ENCODE data around the gene WASHC2A. TPM values are rescaled to one million over a fixed set of nuclear protein-coding genes. Genes with fewer than 3 reads are reported as not detected.
"Not testable (repeated sequence)": the region's sequence is repeated elsewhere in the genome, so short reads cannot be mapped to it uniquely, and the experiment has no call there.

Gene WASHC2A
- total RNA-seq, 1 donor from 2014 or later: 56.3 TPM

DNA sequence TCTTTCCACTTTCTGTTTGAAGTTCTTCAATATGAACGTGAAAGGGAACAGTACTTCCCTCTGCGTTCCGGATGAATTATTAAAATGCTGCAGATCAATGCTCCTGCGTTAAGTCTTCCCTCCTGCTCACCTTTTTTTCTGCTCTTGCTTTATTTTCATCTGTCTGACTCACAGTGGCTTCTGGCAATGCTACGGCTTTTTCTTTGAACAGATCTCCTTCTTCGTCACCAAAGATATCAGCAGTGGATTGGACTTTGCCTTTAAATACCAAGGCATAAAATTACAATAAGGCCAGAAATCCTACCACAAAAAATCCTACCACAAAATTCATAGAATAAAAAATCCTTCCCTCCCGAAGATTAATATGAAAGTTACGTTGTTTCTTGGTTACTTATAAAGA is 11.1 kb upstream of the WASHC2A start:
- DNase-seq (ENCODE audit: low spot score); H3K27ac Mint-ChIP-seq (ENCODE audit: unreplicated experiment); H3K9me3 Mint-ChIP-seq (ENCODE audit: low read depth); H3K36me3 Mint-ChIP-seq (ENCODE audit: low read depth); H3K4me3 Mint-ChIP-seq (ENCODE audit: unreplicated experiment); H3K4me1 Mint-ChIP-seq (ENCODE audit: low read depth): not testable (repeated sequence)
- peaks cover 20% of the 10 kb centered on the region for H3K27me3 Mint-ChIP-seq (ENCODE audit: low read depth)

GRCh38 chr10:50058727-50059126 is 9.0 kb upstream of the WASHC2A start:
- H3K27me3 Mint-ChIP-seq (ENCODE audit: low read depth): peaks cover 24% of the 10 kb centered on the region
- H3K4me3 Mint-ChIP-seq (ENCODE audit: unreplicated experiment); H3K4me1 Mint-ChIP-seq (ENCODE audit: low read depth); H3K36me3 Mint-ChIP-seq (ENCODE audit: low read depth); H3K9me3 Mint-ChIP-seq (ENCODE audit: low read depth); H3K27ac Mint-ChIP-seq (ENCODE audit: unreplicated experiment); DNase-seq (ENCODE audit: low spot score): not testable (repeated sequence)

DNA sequence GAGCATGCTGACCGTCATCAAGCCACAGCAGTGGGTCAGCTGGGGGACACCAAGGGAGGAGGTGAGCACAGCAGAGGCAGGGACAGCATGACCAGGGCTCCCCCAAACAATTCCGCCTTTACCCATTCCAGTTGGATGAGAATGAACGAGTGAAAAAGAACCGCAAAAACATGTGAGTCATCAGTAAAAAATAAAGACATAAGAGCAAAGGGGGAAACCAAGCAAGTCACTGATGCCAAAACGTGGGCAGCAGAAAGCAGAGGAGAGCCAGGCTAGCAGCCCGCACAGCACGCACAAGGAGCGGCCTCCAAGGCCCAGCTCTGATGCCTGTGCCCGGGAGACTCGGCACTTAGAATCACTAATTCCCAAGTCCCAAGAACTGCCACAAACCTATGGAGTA is 7.8 kb upstream of the WASHC2A start:
- H3K4me1 Mint-ChIP-seq (ENCODE audit: low read depth); H3K9me3 Mint-ChIP-seq (ENCODE audit: low read depth); H3K36me3 Mint-ChIP-seq (ENCODE audit: low read depth); H3K4me3 Mint-ChIP-seq (ENCODE audit: unreplicated experiment); DNase-seq (ENCODE audit: low spot score); H3K27ac Mint-ChIP-seq (ENCODE audit: unreplicated experiment): not testable (repeated sequence)
- peaks cover 24% of the 10 kb centered on the region for H3K27me3 Mint-ChIP-seq (ENCODE audit: low read depth)

GRCh38 chr10:50061548-50061947 is 6.2 kb upstream of the WASHC2A start:
- peaks cover 24% of the 10 kb centered on the region for H3K27me3 Mint-ChIP-seq (ENCODE audit: low read depth)
- not testable (repeated sequence) for H3K4me1 Mint-ChIP-seq (ENCODE audit: low read depth)

DNA sequence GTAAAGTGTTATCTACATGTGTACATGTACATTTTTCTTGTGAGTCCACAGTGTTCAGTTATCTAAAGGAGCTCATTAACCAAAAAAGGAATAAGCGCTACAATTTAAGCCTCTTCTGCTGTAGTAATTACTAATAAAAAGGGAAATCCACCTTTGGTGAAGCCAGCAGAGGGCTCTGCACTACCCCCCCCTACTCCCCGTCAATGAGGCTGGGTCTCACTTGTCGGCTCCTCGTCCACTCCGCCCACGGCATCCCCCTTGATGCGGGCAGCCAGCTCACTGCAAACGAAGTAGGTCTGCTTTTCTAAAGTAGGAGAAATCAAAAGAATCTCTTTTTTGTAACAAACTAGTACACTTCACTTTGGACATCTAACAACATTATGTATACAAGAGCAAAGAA is 4.7 kb upstream of the WASHC2A start:
- DNase-seq (ENCODE audit: low spot score): no peak
- H3K4me1 Mint-ChIP-seq (ENCODE audit: low read depth): peaks cover 3% of the 10 kb centered on the region
- H3K4me3 Mint-ChIP-seq (ENCODE audit: unreplicated experiment): no peak overlapping the region
- TF ChIP-seq CTCF (IDR thresholded peaks at IDR 0.05): no peak
- H3K36me3 Mint-ChIP-seq (ENCODE audit: low read depth): no peaks in the 10 kb centered on the region
- H3K27ac Mint-ChIP-seq (ENCODE audit: unreplicated experiment): no peak overlapping the region
- H3K27me3 Mint-ChIP-seq (ENCODE audit: low read depth): peaks cover 19% of the 10 kb centered on the region
- no peaks in the 10 kb centered on the region for H3K9me3 Mint-ChIP-seq (ENCODE audit: low read depth)

More at GRCh38 chr10:50061548-50061947, 6.2 kb upstream of the WASHC2A start:
- H3K27ac Mint-ChIP-seq (ENCODE audit: unreplicated experiment); DNase-seq (ENCODE audit: low spot score); H3K9me3 Mint-ChIP-seq (ENCODE audit: low read depth); H3K4me3 Mint-ChIP-seq (ENCODE audit: unreplicated experiment); H3K36me3 Mint-ChIP-seq (ENCODE audit: low read depth): not testable (repeated sequence)

DNA sequence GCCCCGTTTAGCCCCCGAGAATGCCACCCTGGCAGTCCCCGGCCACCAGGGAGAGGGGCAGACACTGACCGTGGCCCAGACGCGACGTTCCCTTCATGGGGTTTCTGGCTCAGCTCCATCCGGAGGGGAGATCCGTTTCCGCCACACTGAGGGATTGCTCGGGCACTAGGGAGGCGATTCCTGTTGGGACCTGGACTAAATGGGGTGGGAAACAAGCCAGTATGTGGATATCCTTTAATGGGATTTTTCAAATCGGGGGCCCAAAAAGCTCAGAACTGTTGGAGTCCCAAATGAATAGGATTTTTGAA is 552 bp downstream of the WASHC2A start:
- DNase-seq (ENCODE audit: low spot score); H3K27me3 Mint-ChIP-seq (ENCODE audit: low read depth); H3K9me3 Mint-ChIP-seq (ENCODE audit: low read depth); H3K4me1 Mint-ChIP-seq (ENCODE audit: low read depth); H3K36me3 Mint-ChIP-seq (ENCODE audit: low read depth): not testable (repeated sequence)
- Mint-ChIP-seq H3K4me3 (ENCODE audit: unreplicated experiment) (peak overlapping the region; percentile 81), H3K27ac (ENCODE audit: unreplicated experiment) (peak overlapping the region; percentile 22)

DNA sequence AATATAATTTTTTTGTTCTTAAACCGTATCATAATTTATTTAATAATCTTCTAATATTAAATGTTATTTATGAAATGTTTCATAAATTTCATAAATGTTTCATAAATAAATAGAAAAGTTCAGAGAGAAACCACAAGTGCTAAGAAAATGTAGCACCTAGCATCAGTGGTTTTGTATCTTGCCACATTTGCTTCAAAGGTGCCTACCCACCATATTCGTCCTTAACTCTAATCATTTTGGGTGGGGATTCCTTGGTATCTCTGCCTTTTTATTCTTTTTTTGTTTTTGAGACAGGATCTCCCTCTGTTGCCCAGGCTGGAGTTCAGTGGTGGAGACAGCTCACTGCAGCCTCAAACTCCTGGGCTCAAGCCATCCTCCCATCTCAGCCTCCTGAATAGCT is 7.4 kb downstream of the WASHC2A start:
- H3K27me3 Mint-ChIP-seq (ENCODE audit: low read depth); H3K27ac Mint-ChIP-seq (ENCODE audit: unreplicated experiment); H3K4me3 Mint-ChIP-seq (ENCODE audit: unreplicated experiment); H3K9me3 Mint-ChIP-seq (ENCODE audit: low read depth); DNase-seq (ENCODE audit: low spot score); H3K36me3 Mint-ChIP-seq (ENCODE audit: low read depth); H3K4me1 Mint-ChIP-seq (ENCODE audit: low read depth): not testable (repeated sequence)

DNA sequence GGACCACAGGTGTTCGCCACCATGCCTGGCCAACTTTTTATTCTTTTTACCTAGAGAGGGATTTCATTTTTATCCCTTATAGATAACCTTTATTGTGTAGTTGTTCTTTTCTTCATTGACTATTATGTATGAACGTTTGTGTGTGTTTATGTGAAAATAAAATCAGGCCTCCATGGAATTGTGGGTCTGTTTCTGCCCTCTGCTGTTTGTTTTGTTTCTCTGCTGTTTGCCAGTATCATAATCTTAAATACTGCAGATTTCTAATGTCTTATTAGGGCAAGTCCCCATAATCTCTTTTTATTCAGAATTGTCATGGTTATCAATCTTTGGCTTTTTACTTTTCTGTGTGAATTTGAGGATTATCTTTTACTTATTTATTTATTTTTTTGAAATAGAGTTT is 7.8 kb downstream of the WASHC2A start:
- DNase-seq (ENCODE audit: low spot score); H3K27me3 Mint-ChIP-seq (ENCODE audit: low read depth); H3K36me3 Mint-ChIP-seq (ENCODE audit: low read depth); H3K27ac Mint-ChIP-seq (ENCODE audit: unreplicated experiment); H3K4me1 Mint-ChIP-seq (ENCODE audit: low read depth); H3K9me3 Mint-ChIP-seq (ENCODE audit: low read depth); H3K4me3 Mint-ChIP-seq (ENCODE audit: unreplicated experiment): not testable (repeated sequence)
- peak; percentile 60 for TF ChIP-seq CTCF (IDR thresholded peaks at IDR 0.05)

- not testable (repeated sequence) for H3K4me1 Mint-ChIP-seq (ENCODE audit: low read depth); H3K4me3 Mint-ChIP-seq (ENCODE audit: unreplicated experiment); H3K36me3 Mint-ChIP-seq (ENCODE audit: low read depth); H3K27ac Mint-ChIP-seq (ENCODE audit: unreplicated experiment); H3K27me3 Mint-ChIP-seq (ENCODE audit: low read depth); DNase-seq (ENCODE audit: low spot score); H3K9me3 Mint-ChIP-seq (ENCODE audit: low read depth)
Measured at GRCh38 chr10:50091304-50091703, 23.6 kb downstream of the WASHC2A start.

GRCh38 chr10:50092928-50093327 is 25.2 kb downstream of the WASHC2A start:
- H3K36me3 Mint-ChIP-seq (ENCODE audit: low read depth); H3K4me1 Mint-ChIP-seq (ENCODE audit: low read depth); H3K27me3 Mint-ChIP-seq (ENCODE audit: low read depth); DNase-seq (ENCODE audit: low spot score); H3K27ac Mint-ChIP-seq (ENCODE audit: unreplicated experiment); H3K9me3 Mint-ChIP-seq (ENCODE audit: low read depth); H3K4me3 Mint-ChIP-seq (ENCODE audit: unreplicated experiment): not testable (repeated sequence)

DNA sequence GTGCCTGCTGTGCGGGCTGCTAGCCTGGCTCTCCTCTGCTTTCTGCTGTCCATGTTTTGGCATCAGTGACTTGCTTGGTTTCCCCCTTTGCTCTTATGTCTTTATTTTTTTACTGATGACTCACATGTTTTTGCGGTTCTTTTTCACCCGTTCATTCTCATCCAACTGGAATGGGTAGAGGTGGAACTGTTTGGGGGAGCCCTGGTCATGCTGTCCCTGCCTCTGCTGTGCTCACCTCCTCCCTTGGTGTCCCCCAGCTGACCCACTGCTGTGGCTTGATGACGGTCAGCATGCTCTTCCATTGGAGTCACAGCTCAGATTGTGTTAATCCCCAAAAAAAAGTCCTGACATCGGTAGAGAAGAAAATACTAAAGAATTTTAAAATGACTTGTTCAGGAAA is 26.9 kb downstream of the WASHC2A start:
- H3K27ac Mint-ChIP-seq (ENCODE audit: unreplicated experiment); H3K4me1 Mint-ChIP-seq (ENCODE audit: low read depth); H3K27me3 Mint-ChIP-seq (ENCODE audit: low read depth); H3K36me3 Mint-ChIP-seq (ENCODE audit: low read depth); H3K4me3 Mint-ChIP-seq (ENCODE audit: unreplicated experiment); H3K9me3 Mint-ChIP-seq (ENCODE audit: low read depth); DNase-seq (ENCODE audit: low spot score): not testable (repeated sequence)

DNA sequence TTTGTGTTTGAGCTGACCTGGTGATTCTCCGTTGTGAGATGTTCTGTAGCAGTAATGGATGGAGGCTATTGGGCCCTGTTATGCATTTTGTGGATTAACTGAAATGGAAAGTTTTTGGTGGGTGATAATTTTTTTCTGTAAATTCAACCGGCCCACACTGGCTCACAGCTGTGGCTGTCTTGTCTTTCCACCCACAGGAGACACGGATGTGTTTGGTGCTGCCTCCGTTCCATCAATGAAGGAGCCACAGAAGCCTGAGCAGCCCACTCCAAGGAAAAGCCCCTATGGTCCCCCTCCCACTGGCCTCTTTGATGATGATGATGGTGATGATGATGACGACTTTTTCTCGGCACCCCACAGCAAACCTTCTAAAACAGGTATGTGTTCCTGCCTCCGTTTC is 27.6 kb downstream of the WASHC2A start:
- not testable (repeated sequence) for H3K4me1 Mint-ChIP-seq (ENCODE audit: low read depth); H3K27ac Mint-ChIP-seq (ENCODE audit: unreplicated experiment); H3K4me3 Mint-ChIP-seq (ENCODE audit: unreplicated experiment)

More for the DNA sequence above, 27.6 kb downstream of the WASHC2A start:
- H3K36me3 Mint-ChIP-seq (ENCODE audit: low read depth); DNase-seq (ENCODE audit: low spot score); H3K27me3 Mint-ChIP-seq (ENCODE audit: low read depth); H3K9me3 Mint-ChIP-seq (ENCODE audit: low read depth): not testable (repeated sequence)
